CD4-positive, alpha-beta T cell treated with Interleukin-6 for 4 hours (primary cell): ENCODE results near the gene STOX2.

Source experiments
- DNase-seq: peaks from one replicate; pipeline ENCODE4 v3.0.0-alpha.2; 2020; ENCODE audit warnings: mixed read lengths

Gene STOX2, protein sequence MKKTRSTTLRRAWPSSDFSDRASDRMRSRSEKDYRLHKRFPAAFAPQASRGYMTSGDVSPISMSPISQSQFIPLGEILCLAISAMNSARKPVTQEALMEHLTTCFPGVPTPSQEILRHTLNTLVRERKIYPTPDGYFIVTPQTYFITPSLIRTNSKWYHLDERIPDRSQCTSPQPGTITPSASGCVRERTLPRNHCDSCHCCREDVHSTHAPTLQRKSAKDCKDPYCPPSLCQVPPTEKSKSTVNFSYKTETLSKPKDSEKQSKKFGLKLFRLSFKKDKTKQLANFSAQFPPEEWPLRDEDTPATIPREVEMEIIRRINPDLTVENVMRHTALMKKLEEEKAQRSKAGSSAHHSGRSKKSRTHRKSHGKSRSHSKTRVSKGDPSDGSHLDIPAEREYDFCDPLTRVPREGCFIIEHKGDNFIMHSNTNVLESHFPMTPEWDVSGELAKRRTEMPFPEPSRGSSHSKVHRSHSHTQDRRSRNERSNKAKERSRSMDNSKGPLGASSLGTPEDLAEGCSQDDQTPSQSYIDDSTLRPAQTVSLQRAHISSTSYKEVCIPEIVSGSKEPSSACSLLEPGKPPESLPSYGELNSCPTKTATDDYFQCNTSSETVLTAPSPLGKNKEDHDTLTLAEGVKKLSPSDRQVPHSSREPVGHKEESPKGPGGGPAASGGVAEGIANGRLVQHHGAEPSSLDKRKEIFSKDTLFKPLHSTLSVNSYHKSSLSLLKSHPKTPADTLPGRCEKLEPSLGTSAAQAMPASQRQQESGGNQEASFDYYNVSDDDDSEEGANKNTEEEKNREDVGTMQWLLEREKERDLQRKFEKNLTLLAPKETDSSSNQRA (N-terminal part only)

DNA sequence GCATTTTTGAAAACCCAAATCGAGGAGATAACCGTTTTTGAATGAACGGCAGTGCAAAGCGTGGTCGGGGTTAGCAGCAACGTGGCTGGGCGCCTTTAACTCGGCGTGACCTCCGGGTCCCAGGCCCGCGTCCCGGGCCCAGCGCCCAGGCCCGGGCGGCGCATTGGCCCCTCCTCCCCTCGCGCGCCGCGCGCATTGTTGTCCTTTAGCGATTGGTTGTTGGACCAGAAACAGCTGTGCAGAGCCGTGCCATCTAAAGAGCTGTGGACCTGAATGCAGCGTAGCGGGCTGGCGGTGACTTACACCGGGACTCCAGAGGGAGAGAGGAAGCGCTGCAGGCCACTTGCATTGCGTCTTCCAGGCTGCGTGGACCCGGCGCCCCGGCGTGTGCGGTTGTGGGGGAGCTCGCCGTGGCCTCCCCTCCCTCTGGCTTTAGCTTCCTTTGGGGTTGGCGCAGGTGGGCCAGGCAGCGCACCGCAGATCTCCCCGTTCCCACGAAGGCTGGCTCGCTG lies at the start of gene STOX2:
Gene STOX2, plus strand, starts transcription at position 227 of the 512 bp plus-strand sequence. CDS start 1,484 bp downstream, outside the sequence.
- DNase-seq: no peak

DNA sequence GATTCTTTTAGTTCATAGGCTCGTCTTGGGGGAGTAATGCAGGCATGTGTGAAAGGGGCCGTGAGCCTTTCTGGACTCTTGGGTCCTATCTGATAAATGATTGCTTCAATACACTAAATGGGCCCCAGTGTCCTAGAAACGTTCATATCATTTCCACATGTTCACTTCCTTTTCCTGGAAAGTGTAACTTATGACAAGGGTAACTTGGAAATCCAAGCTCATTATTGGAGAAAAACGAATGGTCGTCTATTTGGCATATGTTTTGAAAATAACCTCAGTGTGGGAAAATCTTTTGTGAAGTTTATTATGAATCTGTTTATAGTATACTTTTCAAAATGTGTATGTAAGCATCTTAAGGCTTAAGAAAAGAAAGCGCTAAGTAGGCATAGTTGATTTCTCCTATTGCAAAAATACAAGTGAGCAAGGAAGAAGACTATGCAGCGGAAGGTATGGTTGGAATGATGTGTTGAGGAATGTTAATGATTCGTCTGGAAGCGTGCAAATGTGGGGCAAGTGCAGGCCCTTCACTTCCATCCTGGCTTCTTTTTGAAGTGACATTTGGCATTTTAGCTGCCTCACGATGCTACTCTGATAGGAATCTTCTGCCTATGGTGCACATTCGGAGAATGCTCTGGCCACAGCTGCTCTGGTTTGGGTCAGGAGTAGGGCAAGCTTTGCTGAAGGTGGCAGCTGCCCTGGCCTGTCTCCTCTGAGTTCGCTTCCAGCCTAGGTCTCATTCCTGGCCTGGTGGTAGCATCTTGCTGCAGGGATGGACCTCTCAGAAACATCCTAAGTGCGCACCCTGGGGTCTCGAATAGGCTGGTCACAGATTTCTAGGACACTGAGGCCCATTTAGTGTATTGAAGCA lies 49.5 kb upstream of the STOX2 start:
- no peak for DNase-seq

DNA sequence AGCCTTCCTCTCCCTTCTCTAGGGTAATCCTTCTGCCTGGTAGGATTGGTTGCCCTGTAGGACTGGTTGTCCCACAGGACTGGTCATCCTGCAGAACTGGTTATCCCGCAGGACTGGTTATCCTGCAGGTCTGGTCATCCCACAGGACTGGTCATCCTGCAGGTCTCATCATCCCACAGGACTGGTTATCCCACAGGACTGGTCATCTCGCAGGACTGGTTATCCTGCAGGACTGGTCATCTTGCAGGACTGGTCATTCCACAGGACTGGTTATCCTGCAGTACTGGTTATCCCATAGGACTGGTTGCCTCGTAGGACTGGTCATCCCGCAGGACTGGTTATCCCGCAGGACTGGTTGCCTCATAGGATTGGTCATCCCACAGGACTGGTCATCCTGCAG lies 48.1 kb upstream of the STOX2 start:
- DNase-seq: no peak

DNA sequence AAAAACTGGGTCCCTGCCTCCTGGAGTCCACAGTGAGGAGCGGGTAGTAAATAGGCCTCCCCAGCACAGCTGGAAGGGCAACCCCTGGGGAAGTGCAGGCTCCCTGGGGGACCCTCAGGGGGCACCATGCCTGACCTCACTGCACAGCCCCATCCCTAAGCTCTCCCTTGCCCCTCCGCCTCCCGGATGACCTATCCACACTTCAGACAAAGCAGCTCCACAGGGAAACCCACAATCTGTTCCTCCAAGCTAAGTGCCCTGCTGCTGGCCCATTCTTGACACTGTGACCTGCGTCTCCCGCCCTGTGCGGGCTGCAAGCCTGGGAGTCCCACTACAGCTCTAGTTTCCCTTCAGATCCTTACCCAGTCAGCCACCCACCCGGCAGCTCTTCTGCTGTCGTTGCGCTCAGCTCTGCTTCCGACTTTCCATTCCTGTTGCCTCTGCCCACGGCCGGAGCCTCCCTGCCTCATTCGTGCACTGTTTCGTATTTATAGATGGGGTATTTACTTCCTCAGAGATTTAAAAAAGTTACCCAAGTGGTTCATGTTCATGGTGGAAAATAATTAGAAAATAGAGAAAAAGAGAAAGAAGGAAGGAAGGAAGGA lies 47.0 kb upstream of the STOX2 start:
- no peak for DNase-seq

DNA sequence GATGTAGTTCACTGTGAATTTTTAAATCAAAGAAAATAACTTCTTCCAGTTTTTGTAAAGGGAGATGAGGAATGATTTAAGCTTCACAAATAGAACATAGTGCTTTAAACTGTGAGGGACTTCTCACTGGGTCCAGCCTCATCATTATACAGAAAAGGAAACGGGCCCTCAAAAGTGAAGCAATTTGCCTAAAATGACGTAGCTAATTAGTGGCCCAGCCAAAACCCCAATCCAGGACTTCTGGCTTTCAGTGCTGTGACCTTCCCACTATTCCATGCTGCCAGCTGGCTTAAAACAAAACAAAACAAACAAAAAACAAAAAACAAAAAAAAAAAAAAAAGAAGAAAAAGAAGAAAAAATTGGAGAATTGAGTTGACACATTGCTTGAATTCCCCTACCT lies 45.0 kb upstream of the STOX2 start:
- no peak for DNase-seq

DNA sequence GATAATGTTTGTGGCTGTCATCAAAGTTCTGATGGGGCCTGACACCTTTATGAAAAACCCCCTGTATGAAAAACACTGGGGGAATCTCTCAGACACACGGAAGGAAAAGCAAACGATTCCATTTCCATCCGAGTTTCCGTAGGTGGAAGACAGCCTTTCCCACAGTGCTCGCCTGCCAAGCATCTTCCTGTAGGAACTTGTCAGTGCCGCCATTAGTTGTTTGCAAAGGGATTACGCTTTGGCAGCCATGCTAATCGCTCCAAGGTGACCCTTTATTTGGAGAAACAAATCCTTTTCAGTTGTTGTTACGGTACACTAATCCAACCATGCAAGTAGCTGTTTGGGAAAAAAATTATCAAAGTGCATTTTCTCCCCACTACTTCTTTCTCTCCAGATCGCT lies 44.4 kb upstream of the STOX2 start:
- no peak for DNase-seq

DNA sequence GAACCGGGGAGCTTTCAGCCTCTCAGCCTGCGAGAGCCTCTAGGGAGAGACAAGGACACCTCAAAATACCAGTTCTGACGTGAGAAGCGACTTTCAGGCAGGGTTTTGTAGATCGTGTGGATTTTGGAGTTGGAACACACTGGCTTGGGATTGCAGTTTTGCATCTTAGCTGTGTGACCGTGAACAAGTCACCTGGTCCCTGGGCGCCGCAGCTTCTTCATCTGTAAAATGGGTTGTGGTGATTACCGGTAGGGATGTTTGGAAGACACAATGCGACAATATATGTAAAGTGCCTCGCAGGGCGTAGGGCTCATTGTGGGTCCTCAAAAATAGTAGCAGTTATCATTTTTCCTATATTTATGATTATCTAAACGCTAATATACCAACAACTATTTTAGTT lies 43.7 kb upstream of the STOX2 start:
- DNase-seq: no peak

DNA sequence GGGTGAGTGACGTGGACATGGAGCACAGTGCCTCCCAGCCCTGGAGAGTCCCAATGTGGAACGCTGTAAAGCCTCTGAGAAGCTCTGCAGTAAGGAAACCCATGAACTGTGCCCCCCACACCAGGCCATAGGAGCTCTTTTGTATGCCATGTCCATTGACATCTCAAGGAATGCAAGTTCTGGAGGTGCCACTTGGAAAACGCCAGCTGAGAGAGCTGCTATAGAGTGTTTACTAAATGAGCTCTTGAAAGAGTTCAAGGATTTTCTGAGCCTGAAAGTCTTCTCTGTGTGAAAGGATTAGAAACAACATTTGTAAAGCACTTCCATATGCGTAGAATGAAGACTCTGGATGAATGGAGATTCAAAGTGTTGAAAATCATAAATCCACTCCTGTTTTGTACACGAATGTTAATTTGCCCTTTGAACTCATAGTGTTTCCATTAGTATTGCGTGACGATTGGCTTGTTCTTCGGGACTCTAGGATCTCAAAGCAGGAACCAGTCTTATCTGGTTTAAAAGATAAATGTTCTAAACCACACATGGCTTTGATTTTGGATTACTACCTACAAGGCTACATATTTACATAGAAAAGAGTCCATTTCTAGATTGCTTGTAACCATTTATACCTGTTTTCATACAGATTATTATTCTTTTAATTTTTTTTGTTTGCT lies 41.8 kb upstream of the STOX2 start:
- DNase-seq: no peak

DNA sequence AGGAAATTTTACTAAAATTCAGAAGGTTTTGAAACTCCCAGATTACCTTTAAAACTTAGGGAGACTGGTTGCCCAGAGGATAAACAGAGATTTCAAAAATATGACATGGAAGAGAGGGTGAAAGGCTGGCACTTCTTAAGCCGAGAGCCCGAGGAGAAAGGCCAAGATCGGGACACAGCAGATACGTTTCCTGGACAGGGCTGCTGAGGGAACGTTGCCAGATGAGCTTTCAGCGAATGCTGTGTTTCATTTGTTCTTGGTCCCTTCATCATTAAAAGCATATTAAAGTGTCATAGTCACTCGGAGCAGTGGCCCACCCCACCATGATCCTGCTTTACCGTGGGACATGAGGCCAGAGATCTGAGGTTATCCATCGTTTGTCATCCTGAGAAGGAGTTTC lies 37.9 kb upstream of the STOX2 start:
- no peak for DNase-seq

DNA sequence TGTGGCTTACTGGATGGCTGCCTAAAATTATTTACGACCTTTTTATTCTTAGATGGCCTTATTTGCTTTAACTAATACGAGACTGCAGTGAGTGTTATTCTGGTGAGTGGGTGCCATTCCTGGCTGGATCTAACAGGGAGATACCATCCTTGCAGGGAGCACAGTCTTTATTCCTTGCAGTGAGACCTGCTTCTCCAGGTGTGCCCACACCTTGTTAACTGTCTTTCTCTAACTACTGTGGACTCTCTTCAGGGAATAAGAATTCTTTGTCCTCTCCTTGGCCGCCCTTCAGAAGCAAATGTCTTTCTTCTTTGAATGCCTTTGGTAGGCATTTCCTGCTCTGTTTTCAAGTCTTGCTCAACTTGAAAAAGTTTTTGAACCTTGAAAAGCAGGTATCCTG lies 34.1 kb upstream of the STOX2 start:
- no peak for DNase-seq

DNA sequence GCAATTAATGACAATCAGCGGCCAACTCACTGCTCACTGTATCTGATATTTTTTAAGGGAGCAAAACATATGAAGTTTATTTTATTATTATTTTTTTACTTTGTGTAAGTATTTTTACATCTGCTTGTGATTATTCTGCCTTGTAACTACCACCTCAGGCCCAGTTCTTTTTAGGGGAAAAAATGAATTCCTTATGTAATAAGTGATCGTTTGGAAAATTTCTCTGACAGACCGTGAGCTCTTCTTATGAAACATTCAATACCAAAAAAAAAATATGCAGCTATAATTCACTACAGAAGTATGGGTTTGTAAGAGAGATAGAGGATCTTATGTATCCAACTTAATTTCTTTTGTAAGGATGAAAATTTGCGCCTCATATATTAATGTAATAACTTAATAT lies 33.5 kb upstream of the STOX2 start:
- DNase-seq: no peak

DNA sequence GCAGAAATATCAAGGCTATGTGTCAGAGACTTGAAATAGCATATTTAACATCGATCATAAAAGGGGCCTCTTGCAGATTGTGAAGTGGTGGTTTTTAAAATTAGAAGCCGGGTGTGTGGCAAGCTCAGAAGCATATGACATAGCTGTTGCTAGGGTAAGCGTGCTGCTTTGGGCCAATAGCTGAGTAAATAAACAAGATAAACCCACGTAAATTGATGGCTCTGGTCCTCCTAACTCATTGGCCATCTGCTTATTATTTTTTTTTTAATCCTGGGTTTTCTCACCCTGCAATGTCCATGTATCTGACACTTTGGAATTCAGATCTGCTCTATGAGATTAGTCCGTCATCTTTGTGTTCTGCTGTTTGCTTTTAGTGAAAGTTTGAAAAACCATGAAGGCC lies 32.6 kb upstream of the STOX2 start:
- no peak for DNase-seq

DNA sequence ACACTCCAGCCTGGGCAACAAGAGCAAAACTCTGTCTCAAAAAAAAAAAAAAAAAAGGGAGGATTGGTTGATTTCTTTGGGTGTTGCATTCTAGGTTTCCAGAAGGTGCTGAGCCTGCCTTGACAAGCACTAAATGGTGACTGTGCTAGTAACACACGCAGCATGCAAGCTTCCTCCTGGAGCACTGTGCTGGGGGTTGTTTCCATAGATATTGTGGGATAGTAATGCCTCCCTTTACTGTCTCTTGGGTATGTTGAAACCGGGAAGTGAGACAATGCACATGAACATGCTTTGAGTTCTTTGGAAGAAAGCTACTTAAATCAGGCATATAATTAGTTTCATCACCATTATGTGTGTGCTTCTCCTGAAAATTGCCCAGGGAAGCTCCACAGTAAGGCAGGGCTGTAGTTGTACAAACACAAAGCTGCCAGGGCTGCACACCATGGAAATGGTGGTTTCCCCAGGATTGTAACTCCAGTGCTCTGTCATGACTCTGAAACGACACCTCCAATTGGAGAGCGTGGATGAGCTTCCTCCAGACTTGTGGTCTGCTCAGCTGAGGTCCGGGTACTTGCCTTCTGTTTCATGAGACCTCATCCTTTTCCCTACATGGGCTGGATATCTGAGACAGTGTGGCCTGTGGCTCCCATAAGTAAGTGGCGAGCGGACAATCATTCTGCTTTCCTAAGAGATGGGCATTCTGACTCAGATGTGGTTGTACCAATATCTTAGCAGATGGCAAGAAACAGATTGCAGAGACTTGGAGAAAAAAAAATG lies 31.5 kb upstream of the STOX2 start:
- no peak for DNase-seq

DNA sequence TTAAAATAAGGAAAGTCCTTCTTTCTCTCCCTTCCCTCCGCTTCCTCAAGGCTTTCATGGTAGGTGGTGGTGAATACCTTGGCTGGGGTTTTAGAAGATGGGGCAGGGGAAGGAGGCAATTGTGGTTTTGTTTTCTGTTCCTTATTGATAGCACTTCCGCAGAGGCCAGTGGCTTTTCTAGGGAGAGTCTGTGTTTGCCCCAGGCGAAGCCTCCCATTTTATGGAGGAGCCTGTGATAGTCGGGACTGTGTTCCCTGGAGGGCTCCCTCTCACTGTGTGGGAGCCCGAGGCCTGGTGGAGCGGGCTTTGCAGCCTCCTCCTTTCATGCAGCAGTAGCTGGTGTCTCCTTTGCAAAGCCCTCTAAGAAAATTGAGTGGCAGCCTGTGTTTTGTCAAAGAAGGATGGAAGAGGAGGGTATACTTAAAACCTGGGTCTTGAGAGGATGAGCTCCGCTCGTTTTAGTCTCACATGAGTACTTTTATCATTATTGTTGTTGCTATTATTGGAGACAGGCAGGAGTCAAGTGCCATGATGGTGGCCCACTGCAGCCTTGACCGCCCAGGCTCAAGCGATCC lies 29.8 kb upstream of the STOX2 start:
- DNase-seq: no peak

DNA sequence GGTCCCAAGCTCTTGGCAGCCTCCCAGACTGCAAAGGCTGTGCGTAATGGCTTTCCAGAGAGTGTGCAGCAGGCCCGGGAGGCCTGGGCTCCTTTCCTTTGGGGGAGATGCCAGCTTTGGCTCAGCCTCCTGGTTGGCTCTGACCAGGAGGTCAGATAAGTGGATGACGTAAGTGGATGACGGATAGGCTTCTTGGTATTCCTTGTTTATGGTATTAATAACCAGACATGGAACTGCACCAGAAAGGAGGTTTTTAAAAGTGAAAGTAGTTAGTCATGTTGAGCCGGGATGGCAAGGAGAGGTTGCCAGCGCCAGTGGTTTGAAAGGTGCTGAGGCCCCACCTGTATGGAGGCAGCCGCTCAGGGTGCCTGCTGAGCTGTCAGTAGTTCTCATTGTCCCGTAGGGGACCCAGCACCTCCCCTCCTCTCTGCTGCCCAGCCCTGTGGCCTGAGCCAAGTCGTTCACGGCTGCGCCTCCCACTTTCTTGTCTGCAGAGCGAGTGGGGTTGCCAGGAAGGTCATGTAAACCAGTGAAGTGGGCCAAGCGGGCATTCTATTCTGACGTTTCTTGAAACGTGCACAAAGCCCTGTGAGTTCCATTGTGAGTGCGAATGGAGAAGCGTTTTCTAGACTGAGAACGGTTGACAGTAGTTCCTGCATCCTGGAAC lies 28.7 kb upstream of the STOX2 start:
- DNase-seq: no peak

DNA sequence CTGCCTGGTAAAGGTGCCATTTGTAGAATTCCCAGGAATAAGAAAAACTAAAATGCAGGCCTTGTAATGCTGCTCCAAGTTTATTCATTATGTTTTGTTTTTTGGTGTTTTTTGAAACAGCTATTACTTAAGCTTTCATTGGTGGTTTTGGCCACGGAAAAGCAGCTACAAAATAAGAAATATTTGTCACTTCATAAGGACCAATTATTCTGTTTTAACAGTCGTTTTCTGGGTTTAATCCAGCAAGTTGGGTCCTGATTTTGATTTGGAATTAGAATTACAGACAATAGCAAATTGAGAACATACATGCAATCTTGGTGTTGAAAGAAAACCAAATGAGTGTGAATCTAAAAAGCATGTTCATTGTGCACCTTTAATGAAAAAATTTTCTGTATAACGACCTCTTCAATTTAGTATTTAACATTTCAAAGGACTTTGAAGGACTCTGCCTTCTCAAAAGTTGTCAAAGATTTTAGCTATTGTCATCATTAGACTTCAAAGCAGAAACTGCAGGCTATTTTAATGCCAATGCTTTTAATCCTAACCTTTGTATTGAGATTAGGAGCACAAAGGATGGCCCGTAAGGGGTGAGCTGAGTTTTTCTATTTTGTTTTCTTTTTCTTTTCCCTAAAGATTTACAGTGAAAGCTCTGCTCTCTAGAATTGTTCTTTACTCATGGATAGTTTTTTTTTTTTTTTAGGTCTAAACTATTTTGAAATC lies 26.7 kb upstream of the STOX2 start:
- DNase-seq: no peak

DNA sequence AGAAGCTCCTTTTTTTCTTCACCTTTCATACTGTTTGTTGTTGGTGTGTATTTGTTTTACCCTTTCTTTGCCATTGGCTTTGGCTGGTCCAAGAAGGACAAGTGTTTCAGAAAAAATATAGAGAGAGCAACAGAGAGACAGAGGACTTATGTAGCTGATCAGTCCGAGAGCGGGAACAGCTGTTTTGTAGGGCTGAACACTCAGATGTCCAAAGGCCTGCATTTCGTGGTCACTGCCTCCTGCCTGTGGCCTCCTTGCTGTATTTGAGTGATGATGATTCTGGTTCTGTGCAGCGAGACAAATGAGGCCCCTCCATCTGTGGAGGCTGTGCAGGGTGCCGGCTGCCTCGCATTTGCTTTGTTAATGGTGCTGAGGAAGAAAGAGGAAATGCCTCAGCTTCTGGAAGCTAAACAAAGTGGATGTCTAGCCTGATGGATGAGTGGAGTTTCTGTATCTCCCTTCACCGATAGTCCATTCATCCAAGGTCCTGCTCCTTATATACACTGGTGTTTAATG lies 19.8 kb upstream of the STOX2 start:
- no peak for DNase-seq

DNA sequence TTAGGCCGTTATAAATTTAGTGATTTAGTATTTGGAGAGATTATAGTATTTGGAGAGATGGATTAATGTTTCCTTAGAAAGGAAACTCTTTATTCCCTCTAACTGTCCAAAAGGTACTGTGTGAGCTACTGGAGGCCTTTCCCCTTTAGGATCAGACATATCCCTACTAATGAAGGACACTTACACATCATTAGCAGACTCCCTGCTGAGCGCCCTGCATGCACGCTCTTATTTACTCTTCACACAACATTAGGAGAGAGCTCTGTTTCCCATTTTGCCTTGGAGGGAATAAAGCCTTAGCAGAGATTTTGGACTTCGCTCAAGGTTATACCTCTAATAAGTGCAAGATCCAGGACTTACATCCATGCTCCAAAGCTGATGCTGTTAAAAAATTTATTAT lies 17.8 kb upstream of the STOX2 start:
- no peak for DNase-seq

DNA sequence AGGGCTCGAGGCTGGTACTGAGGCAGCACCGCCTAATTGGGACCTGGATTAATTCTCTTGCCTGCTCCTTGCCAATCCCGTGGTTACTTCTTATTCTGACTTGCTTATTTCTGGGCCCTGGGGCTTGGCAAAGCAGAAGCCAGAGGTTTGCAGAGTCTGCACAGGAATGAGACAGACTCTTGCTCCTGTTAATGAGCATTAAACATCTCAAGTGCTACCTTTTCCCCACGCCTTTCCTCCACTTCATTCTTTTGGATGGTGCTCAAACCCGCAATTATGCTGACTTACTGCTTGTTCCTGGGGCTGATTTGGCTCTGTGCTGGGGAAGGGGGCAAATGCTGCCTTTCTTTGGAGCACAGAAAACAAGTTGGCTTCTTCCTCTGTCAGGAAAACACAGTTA lies 16.5 kb upstream of the STOX2 start:
- no peak for DNase-seq
